A549 treated with AZD2906 at 1 μM for 4 hours (cell line): ENCODE data around the gene ERICH3. TPM values are rescaled to one million over a fixed set of nuclear protein-coding genes. Genes with fewer than 3 reads are reported as not detected.

Experiments
- total RNA-seq: library from RNA; stranded (reverse); fragments of 200-300 nt; extraction: Qiagen RNA extraction; gene quantifications from 5 replicates; pipeline ENCODE4 v1.2.3, GENCODE V29; 2022

The ERICH3 gene
- total RNA-seq: not detected in 5 replicates

GRCh38 chr1:74673351-74674111, at the start of gene ERICH3:
Gene ERICH3 (minus strand): TSS chr1:74673792. CDS start chr1:74673519, 273 bp downstream.

Other genes with a start within 250 kb of the ERICH3 start
- not detected in 5 replicates for gene LRRC53, start 161.2 kb downstream of the ERICH3 start, total RNA-seq
- 77.5 to 89.3 TPM (median 88.0 TPM) in 5 replicates for gene CRYZ, start 59.3 kb upstream of the ERICH3 start, total RNA-seq
- 15.7 to 17.7 TPM (median 16.0 TPM) in 5 replicates for gene TYW3, start 59.4 kb upstream of the ERICH3 start, total RNA-seq